ENCODE measurements around the gene RIPK4.
"Not testable (repeated sequence)": the region's sequence is repeated elsewhere in the genome, so short reads cannot be mapped to it uniquely, and the experiment has no call there.

RIPK4 gene

DNA sequence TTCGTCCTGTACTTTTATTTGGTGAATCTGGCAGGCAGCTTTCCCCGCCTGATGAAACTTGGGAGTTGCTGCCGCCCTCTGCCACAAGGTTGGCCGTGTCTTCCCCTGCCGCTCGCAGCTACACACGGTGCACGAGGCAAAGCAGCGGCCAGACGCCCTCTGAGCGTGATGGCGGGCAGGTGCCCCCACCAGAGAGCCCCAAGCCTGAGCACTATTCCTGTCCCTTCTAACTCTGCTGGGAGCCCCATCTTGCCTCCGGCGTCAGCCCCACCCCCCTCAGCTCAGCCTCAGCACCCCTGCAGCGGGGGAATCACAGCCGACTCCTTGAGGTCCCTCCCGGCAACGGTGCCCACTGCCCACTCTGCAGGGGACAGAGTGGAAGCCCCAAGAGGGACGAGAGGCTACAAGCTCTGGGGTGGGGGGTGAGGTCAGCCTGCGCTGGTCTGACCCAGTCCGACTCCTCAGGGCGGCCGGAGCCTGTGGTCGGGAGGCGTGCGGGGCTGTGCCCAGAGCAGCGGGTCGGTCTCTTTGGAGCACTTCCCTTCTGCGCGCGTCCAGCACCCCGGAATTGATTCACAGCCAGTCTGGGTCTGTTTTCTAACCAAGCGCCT is 41.3 kb downstream of the RIPK4 start:
- no peak for TF ChIP-seq ZFX (IDR thresholded peaks at IDR 0.05)
- TF ChIP-seq, protein P1, sequence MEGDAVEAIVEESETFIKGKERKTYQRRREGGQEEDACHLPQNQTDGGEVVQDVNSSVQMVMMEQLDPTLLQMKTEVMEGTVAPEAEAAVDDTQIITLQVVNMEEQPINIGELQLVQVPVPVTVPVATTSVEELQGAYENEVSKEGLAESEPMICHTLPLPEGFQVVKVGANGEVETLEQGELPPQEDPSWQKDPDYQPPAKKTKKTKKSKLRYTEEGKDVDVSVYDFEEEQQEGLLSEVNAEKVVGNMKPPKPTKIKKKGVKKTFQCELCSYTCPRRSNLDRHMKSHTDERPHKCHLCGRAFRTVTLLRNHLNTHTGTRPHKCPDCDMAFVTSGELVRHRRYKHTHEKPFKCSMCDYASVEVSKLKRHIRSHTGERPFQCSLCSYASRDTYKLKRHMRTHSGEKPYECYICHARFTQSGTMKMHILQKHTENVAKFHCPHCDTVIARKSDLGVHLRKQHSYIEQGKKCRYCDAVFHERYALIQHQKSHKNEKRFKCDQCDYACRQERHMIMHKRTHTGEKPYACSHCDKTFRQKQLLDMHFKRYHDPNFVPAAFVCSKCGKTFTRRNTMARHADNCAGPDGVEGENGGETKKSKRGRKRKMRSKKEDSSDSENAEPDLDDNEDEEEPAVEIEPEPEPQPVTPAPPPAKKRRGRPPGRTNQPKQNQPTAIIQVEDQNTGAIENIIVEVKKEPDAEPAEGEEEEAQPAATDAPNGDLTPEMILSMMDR (conservative IDR thresholded peaks at IDR 0.05), result no peak
- no peak overlapping the region for H3K27ac ChIP-seq

DNA sequence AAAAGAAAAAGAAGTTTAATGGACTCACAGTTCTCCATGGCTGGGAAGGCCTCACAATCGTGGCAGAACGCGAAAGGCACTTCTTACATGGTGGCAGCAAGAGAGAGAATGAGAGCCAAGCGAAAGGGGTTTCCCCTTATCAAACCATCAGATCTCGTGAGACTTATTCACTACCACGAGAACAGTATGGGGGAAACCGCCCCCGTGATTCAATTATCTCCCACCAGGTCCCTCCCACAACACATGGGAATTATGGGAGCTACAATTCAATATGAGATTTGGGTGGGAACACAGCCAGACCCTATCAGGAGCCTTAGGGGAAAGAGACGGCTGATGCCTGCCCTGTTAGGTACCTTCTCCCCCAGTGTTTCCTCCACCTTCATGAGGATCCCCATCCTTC is 43.0 kb downstream of the RIPK4 start:
- H3K27ac ChIP-seq, result not testable (repeated sequence)

DNA sequence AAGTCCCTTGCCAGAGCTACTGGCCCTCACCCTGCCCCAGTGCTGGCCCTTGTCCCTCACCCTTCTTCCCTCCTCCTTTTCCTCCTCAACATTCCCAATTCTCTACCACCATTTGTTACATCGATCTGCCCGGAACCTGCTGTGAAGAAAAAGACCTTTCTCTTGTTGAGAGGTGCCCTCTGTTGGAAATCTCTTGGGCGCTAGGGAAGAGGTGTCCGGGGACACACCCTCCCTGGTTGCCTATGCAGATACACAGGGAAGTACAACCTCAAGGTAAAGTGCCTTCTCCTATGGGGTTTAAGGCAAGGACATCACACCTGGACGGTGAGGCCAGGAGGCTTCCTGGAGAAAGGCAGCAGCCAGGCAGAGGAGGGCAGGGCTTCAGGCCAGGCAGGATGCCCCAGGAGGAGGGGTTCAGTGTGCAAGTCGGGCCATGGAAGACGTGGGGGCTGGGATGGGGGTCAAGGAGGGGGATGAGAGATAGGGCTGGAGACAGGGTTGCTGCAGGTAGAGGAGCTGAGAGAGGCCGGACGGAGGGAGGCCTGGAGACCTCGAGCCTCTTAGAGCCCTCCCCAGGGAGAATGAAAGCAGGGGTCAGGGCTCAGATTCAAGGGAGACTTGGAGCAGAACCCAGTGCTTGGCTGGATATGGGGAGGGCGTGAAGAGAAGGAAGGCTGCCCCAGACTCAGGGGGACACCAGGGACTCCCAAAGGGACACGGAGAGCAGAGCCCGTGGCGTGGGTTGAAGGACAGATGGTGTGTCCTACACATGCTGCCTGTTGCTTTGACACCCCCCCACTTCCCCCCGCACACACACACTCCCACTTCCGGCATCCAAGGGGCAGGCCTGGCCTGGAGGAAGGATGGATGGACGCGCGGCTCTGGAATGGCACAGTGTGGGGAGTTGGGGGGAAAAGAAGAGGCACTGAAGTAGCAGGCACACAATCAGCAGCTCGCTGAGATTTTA is 44.5 kb downstream of the RIPK4 start:
- H3K27ac ChIP-seq, result no peak overlapping the region
- no peak for TF ChIP-seq ZFX (IDR thresholded peaks at IDR 0.05)
- TF ChIP-seq, protein P1 (conservative IDR thresholded peaks at IDR 0.05), result no peak

DNA sequence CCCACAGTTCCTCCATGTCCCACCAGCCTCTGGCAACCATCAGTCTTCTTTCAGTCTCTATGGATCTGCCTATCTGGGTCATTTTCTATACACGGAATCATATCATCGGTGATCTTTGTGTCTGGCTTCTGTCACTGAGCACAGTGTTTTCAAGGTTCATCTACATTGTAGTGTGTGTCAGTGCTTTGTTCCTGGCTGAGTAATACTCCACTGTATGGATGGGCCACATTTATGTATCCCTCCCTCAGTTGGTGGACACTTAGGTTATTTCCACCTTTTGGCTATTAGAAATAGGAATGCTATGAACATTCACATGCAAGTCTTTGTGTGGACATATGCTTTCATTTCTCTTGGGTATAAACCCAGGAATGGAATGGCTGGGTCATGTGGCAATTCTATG is 46.6 kb downstream of the RIPK4 start:
- no peak for TF ChIP-seq ZFX (IDR thresholded peaks at IDR 0.05)
- TF ChIP-seq, protein P1 (conservative IDR thresholded peaks at IDR 0.05), result no peak
- no peak overlapping the region for H3K27ac ChIP-seq

DNA sequence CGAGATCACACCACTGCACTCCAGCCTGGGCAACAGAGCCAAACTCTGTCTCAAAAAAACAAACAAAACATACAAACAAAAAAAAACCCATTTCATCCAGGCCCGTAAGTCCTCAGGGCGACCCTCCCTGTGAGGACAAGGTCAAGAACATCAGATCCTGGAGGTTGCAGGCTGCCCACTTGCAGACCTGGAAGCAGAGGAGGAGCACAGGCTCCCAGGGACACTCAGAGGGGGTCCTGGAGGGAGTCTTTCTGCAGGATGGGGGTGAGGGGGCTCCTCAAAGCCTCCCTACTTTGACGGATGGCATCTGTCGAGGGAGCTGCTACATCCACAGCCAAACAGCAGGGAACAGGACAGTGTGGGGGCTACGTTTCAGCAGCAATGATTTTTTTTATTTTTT is 47.2 kb downstream of the RIPK4 start:
- TF ChIP-seq, protein P1 (conservative IDR thresholded peaks at IDR 0.05), result no peak
- TF ChIP-seq ZFX (IDR thresholded peaks at IDR 0.05), result no peak

DNA sequence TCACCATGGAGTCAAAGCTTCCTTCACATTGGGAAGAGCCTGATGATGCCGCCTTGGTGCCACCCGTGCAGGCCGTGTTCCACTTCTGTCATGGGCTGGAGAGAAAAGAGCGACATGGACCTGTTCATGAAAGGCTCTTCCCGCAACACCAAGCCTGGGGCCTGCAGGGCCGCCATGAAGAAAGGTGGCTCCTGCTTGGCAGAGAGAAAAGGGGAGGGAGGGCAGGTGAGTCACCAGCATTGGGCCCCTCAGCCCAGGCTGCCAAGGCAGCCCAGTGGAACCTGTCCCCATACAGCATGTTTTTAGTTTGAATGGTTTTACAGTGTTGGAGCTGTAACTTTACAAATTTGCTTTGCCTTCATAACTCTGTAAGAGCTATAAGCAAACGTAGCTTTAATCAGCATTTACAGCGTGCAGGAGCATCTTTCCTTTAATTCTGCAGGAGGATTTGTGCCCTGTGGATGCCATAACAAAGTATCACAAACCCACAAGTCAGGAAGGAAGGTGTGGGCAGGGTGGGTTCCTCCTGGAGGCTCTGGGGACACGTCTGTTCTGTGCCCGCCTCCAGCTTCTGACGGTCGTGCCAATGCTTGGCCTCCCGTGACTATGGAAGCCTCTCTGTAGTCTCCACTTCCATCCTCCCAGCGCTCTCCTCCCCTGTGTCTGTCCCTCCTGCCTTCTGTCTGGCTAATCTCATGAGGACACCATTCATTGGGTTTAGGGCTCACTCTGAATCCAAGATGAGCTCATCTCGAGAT is 49.1 kb downstream of the RIPK4 start:
- H3K27ac ChIP-seq, result no peak overlapping the region
- no peak for TF ChIP-seq ZFX (IDR thresholded peaks at IDR 0.05)
- TF ChIP-seq, protein P1 (conservative IDR thresholded peaks at IDR 0.05), result no peak

More for the DNA sequence above, 47.2 kb downstream of the RIPK4 start:
- no peak overlapping the region for H3K27ac ChIP-seq

DNA sequence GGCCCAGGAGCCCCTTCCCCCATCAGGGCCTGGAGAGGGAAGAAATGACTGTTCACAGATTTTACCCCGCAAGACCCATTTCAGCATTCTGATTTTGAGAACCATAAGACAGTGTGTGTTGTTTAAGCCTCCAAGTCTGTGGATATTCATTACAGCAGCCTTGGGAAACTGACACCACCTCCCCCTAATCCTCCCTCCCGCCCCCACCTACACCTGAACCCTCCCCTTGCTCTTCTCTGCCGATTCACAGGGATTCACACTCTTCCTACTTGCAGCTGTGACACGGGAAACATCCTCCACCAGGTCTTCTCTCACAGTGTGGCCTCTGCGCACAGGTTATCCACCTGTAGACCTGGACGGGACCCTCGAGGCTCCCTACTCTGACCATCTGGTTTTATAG is 50.1 kb downstream of the RIPK4 start:
- TF ChIP-seq, protein P1 (conservative IDR thresholded peaks at IDR 0.05), result no peak
- no peak for TF ChIP-seq ZFX (IDR thresholded peaks at IDR 0.05)
- H3K27ac ChIP-seq, result no peak overlapping the region
